ENCODE data around the gene B9D1. TPM values are rescaled to one million over a fixed set of nuclear protein-coding genes. Genes with fewer than 3 reads are reported as not detected.

B9D1 gene
- total RNA-seq, 1 experiment from 2014 or later: 20.0 TPM

DNA sequence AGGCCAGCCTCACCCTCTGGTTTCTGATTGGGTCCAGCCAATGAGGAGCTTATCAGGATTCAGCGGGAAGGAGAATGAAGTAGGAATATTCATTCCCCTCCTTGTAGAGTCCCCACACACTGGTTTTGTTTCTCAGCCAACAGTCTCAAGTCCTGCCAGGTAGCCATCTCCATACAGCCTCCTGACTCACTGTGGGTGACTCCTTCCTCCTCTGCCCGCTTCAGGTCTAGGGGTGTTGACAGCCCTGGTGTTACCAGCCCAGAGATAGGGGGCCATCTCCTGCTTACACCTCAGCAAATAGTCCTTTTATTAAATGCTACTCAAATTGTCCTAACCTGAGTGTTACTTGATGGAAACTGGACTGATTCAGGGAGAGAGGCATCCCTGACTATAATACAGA is 28.4 kb upstream of the B9D1 start:
- DNase-seq (ENCODE audit: low read depth, low spot score) (no peak), ATAC-seq (no peak)
- POLR2A ChIA-PET: no interaction called here
- H3K36me3 ChIP-seq (ENCODE audit: control insufficient read depth in 1 of 2, insufficient read depth in 2 of 2, low read length in 2 of 2): no peaks in the 10 kb centered on the region
- RAD21 ChIA-PET (ENCODE audit: low non-redundant PET in 1 of 2, low total read pairs in 2 of 2, uncharacterized antibody in 2 of 2, unreplicated experiment in 2 of 2): no interaction called here
- no peaks in the 10 kb centered on the region for H3K9me3 ChIP-seq (ENCODE audit: control insufficient read depth in 1 of 2, insufficient read depth in 1 of 2, low read depth in 1 of 2, low read length in 2 of 2)
- H3K4me2 ChIP-seq (ENCODE audit: low read length): no peak overlapping the region
- no peaks in the 10 kb centered on the region for H3K9me2 ChIP-seq (ENCODE audit: insufficient read depth)
- CTCF ChIA-PET: no interaction called here
- no TSS peak for BruUV-seq (replicated peaks)
- H3K27ac ChIP-seq (ENCODE audit: low read depth, low read length): no peak overlapping the region
- no peaks in the 10 kb centered on the region for H4K20me1 ChIP-seq (ENCODE audit: insufficient read depth)
- H3K27me3 ChIP-seq (ENCODE audit: insufficient read depth, low read length): no peaks in the 10 kb centered on the region
- intact Hi-C loops (cut with micrococcal nuclease): no loop called here
- TF ChIP-seq CEBPB (IDR thresholded peaks at IDR 0.05; ENCODE audit: low read depth): no peak
- no peak for TF ChIP-seq SP1 (IDR thresholded peaks at IDR 0.05; ENCODE audit: low read depth)
- TF ChIP-seq, protein P1, sequence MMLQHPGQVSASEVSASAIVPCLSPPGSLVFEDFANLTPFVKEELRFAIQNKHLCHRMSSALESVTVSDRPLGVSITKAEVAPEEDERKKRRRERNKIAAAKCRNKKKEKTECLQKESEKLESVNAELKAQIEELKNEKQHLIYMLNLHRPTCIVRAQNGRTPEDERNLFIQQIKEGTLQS (IDR thresholded peaks at IDR 0.05): no peak
- TF ChIP-seq, protein P2, sequence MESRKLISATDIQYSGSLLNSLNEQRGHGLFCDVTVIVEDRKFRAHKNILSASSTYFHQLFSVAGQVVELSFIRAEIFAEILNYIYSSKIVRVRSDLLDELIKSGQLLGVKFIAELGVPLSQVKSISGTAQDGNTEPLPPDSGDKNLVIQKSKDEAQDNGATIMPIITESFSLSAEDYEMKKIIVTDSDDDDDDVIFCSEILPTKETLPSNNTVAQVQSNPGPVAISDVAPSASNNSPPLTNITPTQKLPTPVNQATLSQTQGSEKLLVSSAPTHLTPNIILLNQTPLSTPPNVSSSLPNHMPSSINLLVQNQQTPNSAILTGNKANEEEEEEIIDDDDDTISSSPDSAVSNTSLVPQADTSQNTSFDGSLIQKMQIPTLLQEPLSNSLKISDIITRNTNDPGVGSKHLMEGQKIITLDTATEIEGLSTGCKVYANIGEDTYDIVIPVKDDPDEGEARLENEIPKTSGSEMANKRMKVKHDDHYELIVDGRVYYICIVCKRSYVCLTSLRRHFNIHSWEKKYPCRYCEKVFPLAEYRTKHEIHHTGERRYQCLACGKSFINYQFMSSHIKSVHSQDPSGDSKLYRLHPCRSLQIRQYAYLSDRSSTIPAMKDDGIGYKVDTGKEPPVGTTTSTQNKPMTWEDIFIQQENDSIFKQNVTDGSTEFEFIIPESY (IDR thresholded peaks at IDR 0.05; ENCODE audit: extremely low read depth, insufficient replicate concordance, low read length): no peak
- no peak for TF ChIP-seq ZFX (IDR thresholded peaks at IDR 0.05)
- TF ChIP-seq POLR2A (IDR thresholded peaks at IDR 0.05; ENCODE audit: borderline replicate concordance, extremely low read depth, insufficient read depth, insufficient read length): no peak
- TF ChIP-seq JUND (IDR thresholded peaks at IDR 0.05): no peak
- TF ChIP-seq POLR2AphosphoS5 (IDR thresholded peaks at IDR 0.05; ENCODE audit: low read depth, low read length): no peak
- TF ChIP-seq EGR1 (IDR thresholded peaks at IDR 0.05; ENCODE audit: low read depth): no peak
- TF ChIP-seq SRF (IDR thresholded peaks at IDR 0.05; ENCODE audit: low read depth): no peak
- no peak for TF ChIP-seq RAD21 (IDR thresholded peaks at IDR 0.05; ENCODE audit: low read depth)
- TF ChIP-seq EZH2 (IDR thresholded peaks at IDR 0.05): no peak
- TF ChIP-seq YY1 (IDR thresholded peaks at IDR 0.05; ENCODE audit: extremely low read depth, insufficient replicate concordance, low read depth, low read length): no peak
- TF ChIP-seq, protein P3, sequence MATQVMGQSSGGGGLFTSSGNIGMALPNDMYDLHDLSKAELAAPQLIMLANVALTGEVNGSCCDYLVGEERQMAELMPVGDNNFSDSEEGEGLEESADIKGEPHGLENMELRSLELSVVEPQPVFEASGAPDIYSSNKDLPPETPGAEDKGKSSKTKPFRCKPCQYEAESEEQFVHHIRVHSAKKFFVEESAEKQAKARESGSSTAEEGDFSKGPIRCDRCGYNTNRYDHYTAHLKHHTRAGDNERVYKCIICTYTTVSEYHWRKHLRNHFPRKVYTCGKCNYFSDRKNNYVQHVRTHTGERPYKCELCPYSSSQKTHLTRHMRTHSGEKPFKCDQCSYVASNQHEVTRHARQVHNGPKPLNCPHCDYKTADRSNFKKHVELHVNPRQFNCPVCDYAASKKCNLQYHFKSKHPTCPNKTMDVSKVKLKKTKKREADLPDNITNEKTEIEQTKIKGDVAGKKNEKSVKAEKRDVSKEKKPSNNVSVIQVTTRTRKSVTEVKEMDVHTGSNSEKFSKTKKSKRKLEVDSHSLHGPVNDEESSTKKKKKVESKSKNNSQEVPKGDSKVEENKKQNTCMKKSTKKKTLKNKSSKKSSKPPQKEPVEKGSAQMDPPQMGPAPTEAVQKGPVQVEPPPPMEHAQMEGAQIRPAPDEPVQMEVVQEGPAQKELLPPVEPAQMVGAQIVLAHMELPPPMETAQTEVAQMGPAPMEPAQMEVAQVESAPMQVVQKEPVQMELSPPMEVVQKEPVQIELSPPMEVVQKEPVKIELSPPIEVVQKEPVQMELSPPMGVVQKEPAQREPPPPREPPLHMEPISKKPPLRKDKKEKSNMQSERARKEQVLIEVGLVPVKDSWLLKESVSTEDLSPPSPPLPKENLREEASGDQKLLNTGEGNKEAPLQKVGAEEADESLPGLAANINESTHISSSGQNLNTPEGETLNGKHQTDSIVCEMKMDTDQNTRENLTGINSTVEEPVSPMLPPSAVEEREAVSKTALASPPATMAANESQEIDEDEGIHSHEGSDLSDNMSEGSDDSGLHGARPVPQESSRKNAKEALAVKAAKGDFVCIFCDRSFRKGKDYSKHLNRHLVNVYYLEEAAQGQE (IDR thresholded peaks at IDR 0.05; ENCODE audit: low read depth): no peak
- TF ChIP-seq ZNF274 (IDR thresholded peaks at IDR 0.05; ENCODE audit: low read depth, low read length): no peak
- TF ChIP-seq, protein P4, sequence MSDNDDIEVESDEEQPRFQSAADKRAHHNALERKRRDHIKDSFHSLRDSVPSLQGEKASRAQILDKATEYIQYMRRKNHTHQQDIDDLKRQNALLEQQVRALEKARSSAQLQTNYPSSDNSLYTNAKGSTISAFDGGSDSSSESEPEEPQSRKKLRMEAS (IDR thresholded peaks at IDR 0.05): no peak
- no peak for TF ChIP-seq EZH2phosphoT487 (IDR thresholded peaks at IDR 0.05; ENCODE audit: borderline replicate concordance)
- no peaks in the 10 kb centered on the region for H3K79me2 ChIP-seq (ENCODE audit: insufficient read depth, low read length)
- no peak overlapping the region for H3K4me3 ChIP-seq (replicated peaks in 1 of 2; ENCODE audit: low read depth in 1 of 2, low read length in 2 of 2)
- no peak overlapping the region for H2AFZ ChIP-seq (ENCODE audit: low read depth, low read length, poor library complexity, severe bottlenecking)
- peaks cover 0 to 19% of the 10 kb centered on the region in 2 experiments; a peak in 2 of 4 replicates for H3K4me1 ChIP-seq (ENCODE audit: control insufficient read depth in 1 of 2, insufficient read depth in 2 of 2, low read length in 2 of 2)
- no peak overlapping the region for H3K9ac ChIP-seq (ENCODE audit: low read length)

Data from HCT116 (cell line).